GM19328 (cell line): ENCODE measurements around the gene NR2C2.

Experiments used
- ATAC-seq: cut with Tn5 transposase; IDR thresholded peaks from one replicate; pipeline ENCODE4 v1.9.1; 2021; ENCODE audit warnings: mild to moderate bottlenecking, moderate library complexity; ENCODE audit not compliant: unreplicated experiment

The NR2C2 gene

GRCh38 chr3:15014606-15015328 lies 67.4 kb downstream of the NR2C2 start:
- no peak for ATAC-seq

- ATAC-seq, result no peak
Measured at GRCh38 chr3:15015456-15015855, 68.1 kb downstream of the NR2C2 start.

- ATAC-seq, result no peak
Measured at GRCh38 chr3:15017191-15017590, 69.8 kb downstream of the NR2C2 start.

GRCh38 chr3:15023249-15023648 lies 75.9 kb downstream of the NR2C2 start:
- ATAC-seq, result no peak

GRCh38 chr3:15023719-15024118 lies 76.3 kb downstream of the NR2C2 start:
- no peak for ATAC-seq

- ATAC-seq, result no peak
Measured at GRCh38 chr3:15029625-15030024, 82.2 kb downstream of the NR2C2 start.

GRCh38 chr3:15032650-15033049 lies 85.3 kb downstream of the NR2C2 start:
- no peak for ATAC-seq

- ATAC-seq, result no peak
Measured at GRCh38 chr3:15033103-15033502, 85.7 kb downstream of the NR2C2 start.

GRCh38 chr3:15038306-15038705 lies 90.9 kb downstream of the NR2C2 start:
- no peak for ATAC-seq

- no peak for ATAC-seq
Measured at GRCh38 chr3:15040844-15041243, 93.5 kb downstream of the NR2C2 start.

GRCh38 chr3:15041950-15042349 lies 94.6 kb downstream of the NR2C2 start:
- ATAC-seq, result no peak

- no peak for ATAC-seq
Measured at GRCh38 chr3:15042936-15043335, 95.6 kb downstream of the NR2C2 start.

- no peak for ATAC-seq
Measured at GRCh38 chr3:15043408-15044171, 96.2 kb downstream of the NR2C2 start.

GRCh38 chr3:15044326-15044725 lies 96.9 kb downstream of the NR2C2 start:
- no peak for ATAC-seq

- no peak for ATAC-seq
Measured at GRCh38 chr3:15045667-15046066, 98.3 kb downstream of the NR2C2 start.

- ATAC-seq, result no peak
Measured at GRCh38 chr3:15049584-15049983, 102.2 kb downstream of the NR2C2 start.

GRCh38 chr3:15050405-15051092 lies 103.2 kb downstream of the NR2C2 start:
- ATAC-seq, result peak; percentile 85

GRCh38 chr3:15051531-15051930 lies 104.1 kb downstream of the NR2C2 start:
- peak; percentile 61 for ATAC-seq

- no peak for ATAC-seq
Measured at GRCh38 chr3:15052335-15053242, 105.2 kb downstream of the NR2C2 start.

GRCh38 chr3:15053541-15053940 lies 106.2 kb downstream of the NR2C2 start:
- no peak for ATAC-seq
